ENCODE data around the gene ATP2A2.
"Not testable (repeated sequence)": the region's sequence is repeated elsewhere in the genome, so short reads cannot be mapped to it uniquely, and the experiment has no call there.

ATP2A2 gene

GRCh38 chr12:110343114-110343513 lies 62.1 kb downstream of the ATP2A2 start:
- no peak for DNase-seq (ENCODE audit: low spot score)

GRCh38 chr12:110343736-110344555 lies 62.9 kb downstream of the ATP2A2 start:
- no peak for DNase-seq (ENCODE audit: low spot score)

DNA sequence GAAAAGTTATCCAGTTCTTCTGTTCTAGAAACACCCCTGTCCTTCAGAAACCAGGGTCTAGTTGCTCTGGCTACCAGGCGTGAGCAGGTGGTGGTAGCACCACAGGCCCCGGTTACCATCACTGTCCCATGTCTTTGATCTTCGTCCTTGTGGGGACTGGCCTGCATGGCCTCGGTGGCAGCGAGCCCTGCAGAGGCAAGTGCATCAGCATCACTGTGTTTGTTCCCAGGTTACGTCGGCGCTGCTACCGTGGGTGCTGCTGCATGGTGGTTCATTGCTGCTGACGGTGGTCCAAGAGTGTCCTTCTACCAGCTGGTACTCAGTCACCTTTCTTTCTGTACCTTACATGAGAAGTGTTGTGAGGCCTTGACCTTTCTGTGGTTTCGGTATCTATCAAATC lies 63.6 kb downstream of the ATP2A2 start:
- no peak for DNase-seq (ENCODE audit: low spot score)

DNA sequence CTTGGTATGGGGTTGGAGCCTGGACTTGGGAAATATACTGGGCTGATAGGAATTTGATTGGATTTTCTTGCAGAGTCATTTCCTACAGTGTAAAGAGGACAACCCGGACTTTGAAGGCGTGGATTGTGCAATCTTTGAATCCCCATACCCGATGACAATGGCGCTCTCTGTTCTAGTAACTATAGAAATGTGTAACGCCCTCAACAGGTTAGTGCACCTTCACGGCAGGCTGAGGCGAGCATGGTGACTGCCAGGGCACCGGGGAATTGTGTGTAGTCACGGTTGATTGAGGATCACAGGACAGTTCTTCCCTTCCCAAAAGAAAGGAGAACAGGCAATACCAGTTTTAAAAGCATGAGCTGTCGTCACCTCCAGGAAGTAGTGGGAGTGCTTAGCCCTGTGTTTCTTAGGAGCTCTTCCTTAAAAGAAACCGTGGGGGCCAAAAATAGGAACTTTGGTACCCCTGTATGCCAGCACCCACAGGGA lies 64.2 kb downstream of the ATP2A2 start:
- no peak for DNase-seq (ENCODE audit: low spot score)

GRCh38 chr12:110345963-110346362 lies 64.9 kb downstream of the ATP2A2 start:
- DNase-seq (ENCODE audit: low spot score) = no peak

DNA sequence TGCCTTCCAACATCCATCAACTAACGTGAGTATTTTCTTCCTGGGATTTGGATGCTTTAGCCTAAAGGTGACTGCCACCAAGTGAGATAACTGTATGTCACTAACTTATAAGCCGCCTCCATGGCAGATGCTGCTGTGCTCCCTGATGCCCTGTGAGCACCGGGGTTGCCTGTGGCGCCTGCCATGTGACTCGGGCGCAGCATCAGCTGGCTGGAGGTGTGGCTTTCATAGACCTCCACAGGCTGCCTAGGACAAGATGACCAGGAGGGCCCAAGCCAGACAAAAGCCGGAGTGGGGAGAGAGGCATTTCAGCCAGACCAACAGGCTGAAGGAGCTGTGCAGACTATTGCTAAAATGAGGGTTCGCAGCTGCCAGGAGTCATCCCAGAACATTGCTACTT lies 66.7 kb downstream of the ATP2A2 start:
- no peak for DNase-seq (ENCODE audit: low spot score)

DNA sequence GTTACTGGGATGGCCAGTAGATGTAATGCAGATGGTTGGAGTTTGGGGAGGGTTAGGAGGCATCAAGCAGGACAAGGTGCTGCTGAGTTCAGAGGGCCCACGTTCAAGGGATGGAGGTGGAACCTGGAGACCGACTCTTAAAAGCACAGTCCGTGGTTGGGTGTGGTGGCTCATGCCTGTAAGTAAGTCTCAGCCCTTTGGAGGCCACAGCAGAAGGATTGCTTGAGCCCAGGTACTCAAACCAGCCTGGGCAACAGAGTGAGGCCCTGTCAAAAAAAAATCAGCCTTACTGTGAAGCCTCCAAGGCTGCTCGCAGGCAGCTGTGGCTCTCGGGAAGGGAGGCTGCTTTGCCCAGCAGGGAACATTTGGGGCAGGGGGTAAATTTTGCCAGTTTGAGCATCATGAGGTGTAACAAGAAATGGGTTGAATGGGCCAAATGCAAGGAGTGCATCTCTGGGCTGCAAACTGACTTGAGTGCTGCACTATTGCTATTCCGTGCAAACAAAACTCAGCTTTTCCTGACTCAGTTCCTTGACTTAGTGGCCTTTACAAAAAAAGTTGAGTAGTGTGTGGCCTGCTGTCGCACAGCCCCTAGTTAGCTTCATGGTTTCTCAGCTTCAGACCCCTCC lies 67.5 kb downstream of the ATP2A2 start:
- no peak for DNase-seq (ENCODE audit: low spot score)

DNA sequence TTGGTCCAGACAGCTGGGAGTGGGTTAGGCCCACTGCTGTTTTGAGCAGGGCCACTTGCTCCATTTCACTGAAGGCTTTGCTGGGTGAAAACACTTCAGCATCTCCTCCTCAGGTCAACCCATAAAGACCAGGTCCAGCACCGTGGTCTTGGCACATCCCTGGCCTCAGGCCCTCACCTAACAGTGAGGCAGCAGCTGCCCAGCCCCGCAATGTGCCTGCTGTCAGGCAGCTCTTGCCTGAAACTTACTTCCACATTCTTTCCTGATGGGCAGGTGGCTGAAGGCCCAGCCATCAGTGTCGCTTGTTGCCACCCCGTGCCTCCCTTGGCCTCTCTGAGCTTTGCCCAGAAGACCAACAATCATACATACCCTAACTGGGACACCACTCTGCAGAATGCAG lies 68.0 kb downstream of the ATP2A2 start:
- DNase-seq (ENCODE audit: low spot score) = no peak

GRCh38 chr12:110349514-110350151 lies 68.6 kb downstream of the ATP2A2 start:
- no peak for DNase-seq (ENCODE audit: low spot score)

DNA sequence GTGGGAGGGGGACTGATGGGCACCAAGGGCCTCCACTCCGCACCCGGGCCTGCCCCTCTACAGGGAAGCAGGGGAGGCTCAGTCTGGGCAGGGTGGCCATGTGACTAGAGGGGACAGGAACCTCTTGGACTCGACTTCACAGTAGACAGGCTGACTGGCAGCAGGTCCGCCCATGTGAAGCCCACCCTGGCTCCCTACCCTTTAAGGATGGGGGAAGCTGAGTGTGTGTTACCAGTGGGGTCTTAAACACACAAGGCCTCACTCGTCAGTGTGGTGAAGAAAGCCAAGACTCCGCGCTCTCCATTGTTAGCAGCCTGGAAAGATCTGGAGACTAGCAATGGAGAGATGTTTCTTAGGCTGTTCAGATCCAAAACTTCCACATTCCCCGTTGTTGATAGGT lies 70.1 kb downstream of the ATP2A2 start:
- DNase-seq (ENCODE audit: low spot score) = no peak

- no peak for DNase-seq (ENCODE audit: low spot score)
These were observed 71.4 kb downstream of the ATP2A2 start for GRCh38 chr12:110352401-110352800.

- DNase-seq (ENCODE audit: low spot score) = no peak
These were observed 72.3 kb downstream of the ATP2A2 start for GRCh38 chr12:110353211-110353965.

DNA sequence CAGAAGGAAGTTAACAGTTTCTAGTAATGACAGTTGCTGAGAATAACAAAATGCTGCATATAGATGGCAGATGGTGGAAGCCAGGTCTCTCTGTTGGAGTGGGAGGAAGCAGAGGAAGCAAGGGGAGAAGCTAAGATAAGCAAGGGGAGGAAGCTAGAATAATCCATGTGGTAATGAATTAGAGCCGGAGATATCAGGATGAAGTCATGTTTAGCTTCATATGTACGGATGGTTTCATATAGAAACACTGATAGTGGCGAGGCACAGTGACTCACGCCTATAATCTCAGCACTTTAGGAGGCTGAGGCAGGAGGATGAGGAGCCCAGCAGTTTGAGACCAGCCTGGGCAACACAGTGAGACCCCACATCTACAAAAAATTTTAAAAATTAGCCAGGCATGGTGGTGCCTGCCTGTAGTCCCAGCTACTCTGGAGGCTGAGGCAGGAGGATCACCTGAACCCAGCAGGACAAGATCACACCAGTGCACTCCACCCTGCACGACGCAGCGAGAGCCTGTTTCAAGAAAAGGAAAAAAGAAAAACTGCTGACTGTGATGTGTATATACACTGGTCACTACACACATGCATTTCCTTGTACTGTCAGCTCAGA lies 73.2 kb downstream of the ATP2A2 start:
- no peak for DNase-seq (ENCODE audit: low spot score)

DNA sequence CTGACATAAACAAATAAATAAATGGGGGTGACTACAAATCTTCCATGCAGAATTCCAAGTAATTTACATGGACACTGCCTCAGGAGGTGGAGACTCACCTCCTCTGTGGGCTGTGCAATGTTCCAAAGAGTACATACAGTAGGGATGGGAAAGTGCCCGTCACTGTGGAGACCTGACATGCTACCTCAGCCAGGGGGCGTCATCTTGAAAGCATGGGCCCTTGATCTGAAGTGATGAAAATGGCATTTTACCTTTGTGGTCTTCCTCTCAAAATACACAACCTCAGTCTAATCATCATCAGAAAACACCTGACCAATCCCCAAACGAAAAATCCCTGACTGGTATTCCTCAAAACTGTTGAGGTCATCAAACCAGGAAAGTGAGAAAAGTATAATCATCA lies 74.0 kb downstream of the ATP2A2 start:
- DNase-seq (ENCODE audit: low spot score) = no peak

- DNase-seq (ENCODE audit: low spot score) = not testable (repeated sequence)
These were observed 77.5 kb downstream of the ATP2A2 start for GRCh38 chr12:110358384-110359097.

DNA sequence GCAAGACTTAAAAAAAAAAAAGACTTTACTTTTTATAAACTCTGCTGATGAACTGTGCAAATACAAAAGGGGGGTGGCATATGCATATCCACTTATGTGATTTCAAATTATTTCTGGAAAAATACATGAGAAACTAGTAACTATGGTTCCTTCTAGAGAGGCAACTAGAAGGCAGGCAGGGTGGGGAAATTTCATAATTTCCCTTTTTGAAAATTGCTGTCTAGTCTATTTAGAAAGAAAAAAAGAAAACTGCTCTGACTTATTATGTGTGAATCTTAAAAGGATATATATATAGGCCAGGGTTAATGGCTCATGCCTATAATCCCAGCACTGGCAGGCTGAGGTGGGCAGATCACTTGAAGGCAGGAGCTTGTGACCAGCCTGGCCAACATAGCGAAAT lies 80.2 kb downstream of the ATP2A2 start:
- no peak for DNase-seq (ENCODE audit: low spot score)

- no peak for DNase-seq (ENCODE audit: low spot score)
These were observed 84.7 kb downstream of the ATP2A2 start for GRCh38 chr12:110365489-110366320.

GRCh38 chr12:110366321-110367142 lies 85.5 kb downstream of the ATP2A2 start:
- no peak for DNase-seq (ENCODE audit: low spot score)

DNA sequence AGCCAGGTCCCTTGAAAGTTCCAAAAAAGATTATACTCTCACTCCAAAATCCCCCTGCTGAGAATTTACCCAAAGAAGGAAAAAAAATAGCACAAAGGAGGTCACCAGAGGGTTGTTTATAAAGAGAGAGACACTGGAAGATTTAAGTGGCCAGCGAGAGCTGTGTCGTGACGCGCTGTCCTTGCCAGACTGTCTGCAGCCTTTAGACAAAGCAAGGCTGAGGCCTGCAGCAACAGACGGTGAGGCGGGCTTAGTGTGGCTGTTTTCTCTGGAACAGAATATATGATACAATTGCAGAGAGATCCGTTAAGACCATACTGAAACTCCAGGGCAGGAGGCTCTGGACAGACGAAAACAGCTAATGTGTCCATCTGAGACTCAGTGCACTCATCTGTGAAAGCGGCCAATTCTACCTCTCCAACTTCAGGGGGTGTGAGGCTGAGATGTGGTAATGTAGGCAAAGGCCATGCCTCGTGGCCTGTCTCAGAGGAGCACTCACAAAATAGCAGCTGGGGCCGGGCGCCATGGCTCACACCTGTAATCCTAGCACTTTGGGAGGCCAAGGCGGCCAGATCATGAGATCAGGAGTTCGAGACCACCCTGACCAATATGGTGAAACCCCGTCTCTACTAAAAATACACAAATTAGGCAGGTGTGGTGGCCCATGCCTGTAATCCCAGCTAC lies 86.3 kb downstream of the ATP2A2 start:
- no peak for DNase-seq (ENCODE audit: low spot score)
